Keratinocyte (primary cell): ENCODE data around the gene VAV2.

Experiments used
- CTCF ChIP-seq, 3 experiments: IDR thresholded peaks in 1 of 3; conservative IDR thresholded peaks in 1 of 3; optimal IDR thresholded peaks in 1 of 3; 2 replicates in 2 of 3; 3 replicates in 1 of 3; pipeline versions ENCODE3 to v1.5.1; 2011; ENCODE audit warnings: low read length in 3 of 3, mild to moderate bottlenecking in 3 of 3, moderate library complexity in 2 of 3, control low read depth in 1 of 3, inconsistent platforms in 1 of 3; ENCODE audit not compliant: insufficient read depth in 2 of 3; ENCODE audit errors: extremely low read depth in 1 of 3
- EZH2 ChIP-seq: IDR thresholded peaks from one replicate; pipeline ENCODE4 v1.6.1; 2012; ENCODE audit warnings: inconsistent platforms, mild to moderate bottlenecking, low read length, moderate library complexity

GRCh38 chr9:133792721-133793470, 199.2 kb downstream of the VAV2 start:
- peak; percentile 74 to 91 (median 90) for TF ChIP-seq CTCF (optimal IDR thresholded peaks at IDR 0.05 in 1 of 3, IDR thresholded peaks at IDR 0.05 in 1 of 3, conservative IDR thresholded peaks at IDR 0.05 in 1 of 3; ENCODE audit: extremely low read depth in 1 of 3, insufficient read depth in 2 of 3, low read length in 3 of 3)
- TF ChIP-seq EZH2 = no peak
